DMS 273 (cell line): Measurements from ENCODE around the gene GRIN2D.
A peak's percentile ranks its signal among the peaks of the same experiment; 100 is the strongest.

Experiments
- DNase-seq: peaks from one replicate; lab custom pipeline; 2025; ENCODE audit not compliant: unreplicated experiment; lab: John Stamatoyannopoulos, UW

GRIN2D gene

DNA sequence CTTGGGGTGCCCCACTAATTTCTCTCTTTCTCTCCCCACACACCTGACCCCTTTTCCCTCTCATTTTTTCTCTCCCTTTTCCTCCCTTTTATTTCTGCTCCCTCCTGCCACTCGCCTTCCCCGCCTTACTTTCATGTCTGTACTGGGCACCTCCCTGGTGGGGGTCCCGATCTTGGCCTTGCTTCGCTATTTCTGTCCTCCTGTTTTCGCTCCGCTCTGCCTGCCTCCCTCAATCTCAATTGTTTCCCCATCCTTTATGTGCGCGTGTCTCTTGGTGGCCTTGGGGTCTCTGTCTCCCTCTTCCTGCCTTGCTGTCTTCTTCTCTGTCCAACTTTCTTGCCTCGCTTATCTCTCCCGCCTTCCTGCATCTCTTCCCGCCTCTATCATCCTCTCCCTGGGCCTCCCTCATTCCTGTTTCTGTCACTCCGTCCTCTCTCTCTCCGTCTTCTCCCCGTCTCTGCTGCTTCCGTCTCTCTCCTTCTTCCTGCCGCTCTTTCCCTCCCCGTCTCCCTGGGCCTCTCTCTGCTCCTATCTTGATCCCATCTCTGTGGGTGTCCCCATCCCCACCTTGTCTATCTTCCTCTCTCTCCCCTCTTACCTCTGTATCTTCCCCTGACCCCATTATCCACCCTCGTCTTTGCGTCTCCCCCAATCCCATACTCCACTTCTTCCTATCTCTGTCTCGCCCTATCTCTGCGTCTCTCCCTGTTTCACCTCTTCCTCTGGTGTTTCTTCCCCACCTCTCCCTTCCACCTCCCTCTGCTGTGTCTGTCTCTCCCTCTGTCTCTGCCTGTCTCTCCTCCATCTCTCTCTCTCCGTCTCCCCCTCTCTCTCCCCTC lies 4.0 kb downstream of the GRIN2D start:
- DNase-seq: no peak

DNA sequence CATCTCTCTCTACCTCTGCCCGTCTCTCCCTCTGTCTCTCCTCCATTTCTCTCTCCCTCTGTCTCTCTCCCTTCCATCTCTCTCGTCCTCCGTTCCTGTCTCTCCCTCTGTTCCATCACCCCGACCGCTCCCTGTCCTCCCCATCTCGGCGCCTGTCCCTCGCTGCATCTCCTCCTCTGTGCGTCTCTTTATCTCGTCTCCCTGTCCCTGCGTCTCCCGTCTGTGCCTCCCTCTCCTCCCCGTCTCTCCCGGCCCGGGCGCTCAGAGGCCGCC lies 4.6 kb downstream of the GRIN2D start:
- DNase-seq: no peak

DNA sequence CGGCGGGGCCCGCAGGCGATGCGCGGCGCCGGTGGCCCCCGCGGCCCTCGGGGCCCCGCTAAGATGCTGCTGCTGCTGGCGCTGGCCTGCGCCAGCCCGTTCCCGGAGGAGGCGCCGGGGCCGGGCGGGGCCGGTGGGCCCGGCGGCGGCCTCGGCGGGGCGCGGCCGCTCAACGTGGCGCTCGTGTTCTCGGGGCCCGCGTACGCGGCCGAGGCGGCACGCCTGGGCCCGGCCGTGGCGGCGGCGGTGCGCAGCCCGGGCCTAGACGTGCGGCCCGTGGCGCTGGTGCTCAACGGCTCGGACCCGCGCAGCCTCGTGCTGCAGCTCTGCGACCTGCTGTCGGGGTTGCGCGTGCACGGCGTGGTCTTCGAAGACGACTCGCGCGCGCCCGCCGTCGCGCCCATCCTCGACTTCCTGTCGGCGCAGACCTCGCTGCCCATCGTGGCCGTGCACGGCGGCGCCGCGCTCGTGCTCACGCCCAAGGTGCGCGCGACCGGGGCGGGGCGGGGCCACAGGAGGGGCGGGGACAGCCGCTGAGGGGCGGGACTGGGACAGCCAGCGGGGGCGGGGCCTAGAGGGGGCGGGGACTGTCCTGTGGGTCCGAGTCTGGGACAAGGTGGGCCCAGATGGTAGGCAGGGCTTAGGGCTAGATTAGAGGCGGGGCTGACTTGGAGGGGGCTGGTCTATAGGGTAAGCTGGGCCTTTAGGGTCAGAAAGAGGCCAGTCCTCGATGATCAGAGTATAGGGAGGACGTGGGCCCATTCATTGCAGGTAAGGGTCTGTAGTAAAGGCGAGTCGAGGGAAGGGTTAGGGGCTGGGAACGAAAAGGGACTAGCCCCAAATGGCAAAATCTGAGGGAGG lies 5.1 kb downstream of the GRIN2D start:
- DNase-seq: peak; percentile 90

DNA sequence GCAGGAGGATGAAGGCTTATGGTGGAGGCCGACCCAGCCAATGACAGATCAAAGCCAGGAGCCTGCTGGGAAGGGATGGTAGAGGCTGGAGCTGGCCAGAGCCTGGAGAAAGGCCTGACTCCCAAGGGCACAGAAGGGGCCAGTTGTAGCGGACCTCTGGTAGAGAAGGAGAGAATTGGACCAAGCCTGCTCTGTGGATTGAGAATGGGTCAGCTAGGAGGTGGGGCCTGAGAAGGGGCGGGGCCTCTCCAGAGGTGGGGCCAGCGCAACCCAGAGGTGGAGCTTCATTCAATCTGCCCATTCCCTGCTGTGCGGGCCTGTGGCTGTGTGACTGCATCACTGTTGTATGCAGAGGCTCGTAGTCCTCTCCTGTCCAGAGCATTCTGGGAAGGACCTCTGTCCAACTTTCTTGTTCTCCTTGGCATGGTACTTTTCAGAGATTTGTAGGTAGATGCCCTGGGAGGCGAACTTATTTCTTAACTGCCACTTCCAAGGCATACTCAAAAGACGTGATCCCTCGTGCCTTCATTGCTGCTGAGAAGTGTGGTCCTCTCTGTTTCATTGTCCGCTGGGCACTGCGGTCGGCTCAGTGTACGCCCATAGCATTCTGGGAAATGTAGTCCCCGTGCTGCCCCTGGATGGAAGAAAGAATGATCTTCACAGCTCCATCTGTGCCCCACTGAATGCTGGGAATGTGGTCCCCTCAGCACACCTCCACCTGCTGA lies 6.7 kb downstream of the GRIN2D start:
- DNase-seq: no peak

DNA sequence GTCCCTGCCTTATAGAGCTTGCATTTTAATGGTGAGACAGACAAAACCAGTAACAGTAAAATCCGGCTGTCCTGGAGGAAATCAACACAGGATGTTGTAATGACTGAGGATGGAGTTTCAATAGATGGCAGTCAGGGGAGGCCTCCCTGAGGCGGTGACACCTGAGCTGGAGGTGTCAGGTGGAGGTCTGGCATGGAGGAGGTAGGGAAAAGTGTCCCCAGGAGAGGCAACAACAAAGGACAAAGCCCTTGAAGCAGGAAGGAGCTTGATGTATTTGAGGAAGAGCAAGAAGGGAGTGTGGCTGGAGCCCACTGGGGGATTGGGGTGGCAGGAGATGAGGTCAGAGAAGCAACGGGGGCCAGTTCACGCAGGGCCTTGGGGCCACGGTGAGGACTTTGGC lies 7.8 kb downstream of the GRIN2D start:
- DNase-seq: no peak

DNA sequence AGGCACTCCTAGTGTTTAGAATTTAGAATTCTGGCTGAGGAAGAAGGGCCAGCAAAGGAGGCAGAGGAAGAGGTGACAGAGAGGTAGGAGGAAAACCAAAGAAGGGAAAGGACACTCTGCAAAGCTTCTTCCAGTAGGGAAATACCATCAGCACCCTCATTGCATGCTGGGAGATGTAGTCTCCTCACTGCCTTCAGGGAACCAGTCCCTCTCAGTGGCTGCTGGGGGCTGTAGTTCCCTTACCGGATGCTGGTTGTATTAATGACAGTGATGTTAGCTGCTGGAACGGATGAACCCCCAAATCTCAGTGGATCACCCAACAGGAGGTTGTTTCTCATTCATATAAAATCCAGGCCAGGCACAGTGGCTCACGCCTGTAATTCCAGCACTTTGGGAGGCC lies 10.1 kb downstream of the GRIN2D start:
- DNase-seq: peak; percentile 85

DNA sequence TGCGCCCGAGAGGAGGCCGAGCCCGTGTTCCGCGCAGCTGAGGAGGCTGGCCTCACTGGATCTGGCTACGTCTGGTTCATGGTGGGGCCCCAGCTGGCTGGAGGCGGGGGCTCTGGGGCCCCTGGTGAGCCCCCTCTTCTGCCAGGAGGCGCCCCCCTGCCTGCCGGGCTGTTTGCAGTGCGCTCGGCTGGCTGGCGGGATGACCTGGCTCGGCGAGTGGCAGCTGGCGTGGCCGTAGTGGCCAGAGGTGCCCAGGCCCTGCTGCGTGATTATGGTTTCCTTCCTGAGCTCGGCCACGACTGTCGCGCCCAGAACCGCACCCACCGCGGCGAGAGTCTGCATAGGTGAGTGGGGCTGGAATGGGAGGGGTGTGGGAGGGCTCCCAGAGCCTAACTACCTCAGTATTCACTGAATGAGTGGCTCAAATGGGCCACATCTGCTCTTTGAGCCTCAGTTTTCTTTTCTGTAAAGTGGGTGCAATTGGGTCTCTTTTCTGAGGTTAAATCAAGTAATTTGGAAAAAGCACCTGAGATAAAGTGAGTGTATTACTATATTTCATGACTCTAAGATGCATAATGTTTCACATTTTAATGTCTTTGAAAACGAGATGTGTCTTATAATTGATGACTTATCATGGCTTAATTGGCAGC lies 11.7 kb downstream of the GRIN2D start:
- no peak for DNase-seq

DNA sequence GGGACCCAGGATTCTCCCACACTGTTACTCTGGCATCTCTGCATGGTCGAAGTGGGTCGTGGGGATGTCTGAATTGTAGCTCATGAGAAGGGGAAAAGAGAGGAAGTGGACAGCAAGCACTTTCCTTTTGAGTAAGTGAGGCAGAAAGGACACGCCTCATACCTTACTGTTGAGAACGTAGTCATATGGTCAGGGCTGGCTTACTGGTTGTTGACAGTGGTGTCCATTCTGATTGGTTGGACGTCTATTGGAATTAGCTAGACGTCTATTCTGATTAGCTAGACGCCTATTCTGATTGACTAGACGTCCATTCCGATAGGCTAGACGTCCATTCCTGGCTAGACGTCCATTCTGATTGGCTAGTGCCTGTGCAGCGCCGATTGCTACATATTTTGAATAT lies 12.4 kb downstream of the GRIN2D start:
- no peak for DNase-seq

DNA sequence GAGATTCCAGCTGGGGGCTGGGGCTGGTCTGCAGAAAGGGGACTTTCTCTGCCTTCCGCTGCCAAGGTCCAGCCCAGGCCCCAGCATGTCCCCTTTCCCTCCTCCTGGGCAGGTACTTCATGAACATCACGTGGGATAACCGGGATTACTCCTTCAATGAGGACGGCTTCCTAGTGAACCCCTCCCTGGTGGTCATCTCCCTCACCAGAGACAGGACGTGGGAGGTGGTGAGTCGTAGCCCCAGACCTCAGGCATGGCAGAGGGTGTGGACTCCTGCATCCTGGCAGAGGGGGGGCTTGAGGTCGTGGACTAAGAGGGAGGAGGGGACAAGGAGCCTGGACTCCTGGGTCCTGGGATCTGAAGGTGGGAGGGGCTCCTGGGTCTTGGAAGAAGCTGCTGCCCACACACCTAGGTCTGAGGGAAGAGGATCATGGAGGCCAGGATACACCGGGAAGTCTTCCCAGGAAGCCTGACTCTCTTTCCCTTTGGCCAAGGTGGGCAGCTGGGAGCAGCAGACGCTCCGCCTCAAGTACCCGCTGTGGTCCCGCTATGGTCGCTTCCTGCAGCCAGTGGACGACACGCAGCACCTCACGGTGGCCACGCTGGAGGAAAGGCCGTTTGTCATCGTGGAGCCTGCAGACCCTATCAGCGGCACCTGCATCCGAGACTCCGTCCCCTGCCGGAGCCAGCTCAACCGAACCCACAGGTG lies 20.6 kb downstream of the GRIN2D start:
- DNase-seq: no peak

DNA sequence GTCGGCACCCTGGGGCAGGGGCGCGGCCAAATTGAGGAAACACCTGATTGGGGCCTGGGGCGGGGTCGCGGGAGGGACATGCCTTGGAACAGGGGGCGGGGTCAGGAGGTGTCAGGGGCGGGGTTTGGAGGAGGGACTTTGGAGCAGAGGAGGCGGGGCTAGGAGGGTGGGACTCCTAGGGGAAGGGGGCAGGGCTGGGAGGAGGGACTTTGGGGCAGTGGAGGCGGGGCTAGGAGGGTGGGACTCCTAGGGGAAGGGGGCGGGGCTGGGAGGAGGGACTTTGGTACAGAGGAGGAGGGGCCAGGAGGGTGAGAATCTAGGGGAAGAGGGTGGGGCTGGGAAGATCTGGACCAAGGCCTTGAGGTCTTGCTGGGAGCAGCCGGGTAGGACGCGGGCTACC lies 21.9 kb downstream of the GRIN2D start:
- DNase-seq: peak; percentile 80

DNA sequence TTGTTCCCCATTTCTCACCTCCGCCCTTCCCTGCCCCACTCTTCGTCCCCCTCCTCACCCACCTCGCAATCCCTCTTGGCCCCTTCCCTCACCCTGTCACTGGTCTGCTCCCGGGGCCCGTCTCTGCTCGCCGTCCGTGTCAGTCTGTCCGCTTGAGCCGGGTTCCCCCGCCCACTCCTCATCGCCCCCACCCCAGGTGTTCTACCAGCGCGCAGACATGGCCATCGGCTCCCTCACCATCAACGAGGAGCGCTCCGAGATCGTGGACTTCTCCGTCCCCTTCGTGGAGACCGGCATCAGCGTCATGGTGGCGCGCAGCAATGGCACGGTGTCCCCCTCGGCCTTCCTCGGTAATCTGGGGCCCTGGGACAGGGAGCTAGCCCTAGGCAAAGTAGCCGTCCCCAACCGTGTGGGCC lies 22.3 kb downstream of the GRIN2D start:
- no peak for DNase-seq

DNA sequence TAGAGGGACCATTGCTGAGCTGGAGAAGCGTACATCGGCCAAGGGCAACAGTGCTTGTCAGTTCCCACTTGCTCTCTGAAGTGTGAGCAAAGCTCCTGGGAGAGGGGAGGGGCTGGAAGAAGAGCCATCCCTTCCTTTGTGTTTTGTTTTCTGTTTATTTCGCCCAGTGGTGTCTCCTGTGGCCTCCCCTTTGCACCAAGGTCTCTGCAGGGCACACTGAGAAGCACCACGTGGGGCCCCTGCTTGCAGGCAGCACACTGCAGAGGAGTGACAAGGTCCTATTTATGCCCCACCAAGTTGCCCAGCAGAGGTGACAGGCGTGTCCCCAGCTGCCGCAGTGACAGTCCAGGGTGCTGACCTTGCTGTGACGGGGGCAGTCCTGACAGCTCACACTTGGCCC lies 24.0 kb downstream of the GRIN2D start:
- DNase-seq: no peak

DNA sequence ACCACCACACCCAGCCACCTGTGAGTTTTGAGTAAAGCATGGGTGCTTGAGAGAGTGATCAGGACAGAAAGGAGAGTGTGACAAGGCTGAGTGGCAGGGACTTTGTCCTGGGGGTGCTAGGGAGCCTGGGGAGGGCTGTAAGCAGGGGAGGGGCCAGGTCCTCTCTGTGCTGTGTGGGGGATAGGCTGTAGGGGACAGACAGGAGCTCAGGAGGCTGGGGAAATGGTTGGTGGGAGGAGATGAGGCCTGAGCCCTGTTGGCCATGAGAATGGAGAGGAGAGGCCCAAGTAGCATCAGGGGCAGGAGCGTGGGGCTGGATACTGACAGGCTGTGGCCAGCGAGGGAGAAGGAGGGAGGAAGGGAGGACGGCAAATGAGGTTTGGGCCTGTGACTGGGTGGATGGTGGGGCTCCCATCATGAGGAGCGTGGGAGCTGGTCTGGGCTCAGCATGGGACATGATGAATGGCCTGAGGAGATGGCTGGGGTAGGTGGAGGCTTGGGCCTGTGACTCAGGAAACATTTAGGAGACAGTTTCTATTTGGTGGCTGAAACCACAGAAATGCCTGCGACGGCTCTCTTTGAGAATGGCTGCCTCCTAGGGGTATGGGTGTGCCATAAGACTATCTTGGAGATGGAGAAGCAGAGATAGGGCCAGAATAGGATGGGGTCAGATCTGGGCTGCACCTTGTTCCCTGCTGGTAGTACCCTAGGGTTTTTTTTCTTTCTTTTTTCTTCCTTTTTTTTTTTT lies 25.0 kb downstream of the GRIN2D start:
- DNase-seq: peak; percentile 34

DNA sequence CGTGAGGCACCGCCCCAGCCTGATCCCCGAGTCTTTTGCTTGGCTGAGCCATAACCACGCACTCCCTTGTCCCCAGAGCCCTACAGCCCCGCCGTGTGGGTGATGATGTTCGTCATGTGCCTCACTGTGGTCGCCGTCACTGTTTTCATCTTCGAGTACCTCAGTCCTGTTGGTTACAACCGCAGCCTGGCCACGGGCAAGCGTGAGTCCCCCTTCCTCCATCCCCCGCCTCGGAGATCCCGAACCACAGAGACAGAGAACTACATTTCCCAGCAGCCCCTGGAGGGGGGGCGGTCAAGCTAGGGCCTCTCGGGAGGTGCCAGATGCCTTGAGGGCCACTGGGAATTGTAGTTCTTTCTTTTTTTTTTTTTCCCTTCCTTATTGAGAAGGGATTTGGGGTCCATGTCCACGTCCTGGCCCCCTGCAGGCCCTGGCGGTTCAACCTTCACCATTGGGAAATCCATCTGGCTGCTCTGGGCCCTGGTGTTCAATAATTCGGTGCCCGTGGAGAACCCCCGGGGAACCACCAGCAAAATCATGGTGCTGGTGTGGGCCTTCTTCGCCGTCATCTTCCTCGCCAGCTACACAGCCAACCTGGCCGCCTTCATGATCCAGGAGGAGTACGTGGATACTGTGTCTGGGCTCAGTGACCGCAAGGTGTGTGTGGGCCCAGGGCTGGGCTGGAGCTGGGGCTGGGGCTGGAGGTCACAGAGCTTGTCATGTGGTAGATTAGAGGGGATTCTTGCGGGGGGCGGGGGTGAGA lies 25.9 kb downstream of the GRIN2D start:
- DNase-seq: peak; percentile 72

DNA sequence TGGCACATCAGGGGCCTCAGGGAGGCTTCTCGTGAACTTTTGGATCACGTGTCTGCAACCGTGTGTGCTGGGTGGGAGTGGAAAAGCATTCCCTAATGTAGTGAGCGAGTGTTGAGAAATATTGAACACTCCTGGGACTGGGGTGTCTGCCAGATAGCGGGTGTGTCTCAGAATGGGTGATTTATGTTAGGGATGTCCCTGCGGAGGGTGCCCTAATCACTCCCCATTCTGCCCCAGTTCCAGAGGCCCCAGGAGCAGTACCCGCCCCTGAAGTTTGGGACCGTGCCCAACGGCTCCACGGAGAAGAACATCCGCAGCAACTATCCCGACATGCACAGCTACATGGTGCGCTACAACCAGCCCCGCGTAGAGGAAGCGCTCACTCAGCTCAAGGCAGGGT lies 28.1 kb downstream of the GRIN2D start:
- no peak for DNase-seq

DNA sequence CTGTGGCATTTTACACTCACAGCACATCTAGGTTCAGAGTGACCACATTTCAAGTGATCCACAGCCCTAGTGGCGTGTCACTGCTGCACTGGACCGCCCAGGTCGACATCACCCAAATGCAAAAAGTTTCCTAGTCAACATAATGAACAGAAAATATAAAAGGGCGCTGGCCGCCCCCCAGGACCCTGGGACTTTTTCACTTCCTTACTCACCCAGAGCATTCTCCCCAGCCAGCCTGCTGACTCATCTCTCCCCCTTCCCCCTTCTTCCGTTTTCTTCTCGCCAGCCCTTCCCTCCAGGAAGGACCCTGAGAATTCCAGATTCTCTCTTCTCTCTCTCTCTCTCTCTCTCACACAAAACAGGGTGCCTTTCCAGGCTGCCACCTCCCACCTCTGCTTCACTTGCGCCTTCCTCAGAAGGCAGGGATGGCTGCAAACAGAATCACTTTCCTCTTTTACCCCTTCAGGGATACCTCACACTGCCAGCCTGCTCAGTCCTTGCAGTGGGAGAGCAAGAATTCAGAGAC lies 31.3 kb downstream of the GRIN2D start:
- no peak for DNase-seq

DNA sequence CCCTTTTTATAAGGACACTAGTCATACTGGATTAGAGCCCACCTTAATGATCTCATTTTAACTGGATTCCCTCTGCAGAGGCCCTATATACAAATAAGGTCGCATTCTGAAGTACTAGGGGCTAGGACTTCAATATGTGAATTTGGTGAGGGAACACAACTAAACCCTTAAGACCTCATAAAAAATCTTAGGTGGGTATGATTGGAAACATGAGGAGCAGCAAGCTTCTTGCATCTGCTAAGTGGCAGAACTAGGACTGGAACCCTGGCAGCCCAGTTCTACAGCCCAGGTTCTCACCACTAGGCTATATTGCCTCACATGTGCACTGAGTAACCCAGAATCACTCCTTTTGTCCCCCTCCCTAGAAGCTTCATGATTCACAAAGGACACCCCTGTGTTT lies 35.2 kb downstream of the GRIN2D start:
- no peak for DNase-seq

DNA sequence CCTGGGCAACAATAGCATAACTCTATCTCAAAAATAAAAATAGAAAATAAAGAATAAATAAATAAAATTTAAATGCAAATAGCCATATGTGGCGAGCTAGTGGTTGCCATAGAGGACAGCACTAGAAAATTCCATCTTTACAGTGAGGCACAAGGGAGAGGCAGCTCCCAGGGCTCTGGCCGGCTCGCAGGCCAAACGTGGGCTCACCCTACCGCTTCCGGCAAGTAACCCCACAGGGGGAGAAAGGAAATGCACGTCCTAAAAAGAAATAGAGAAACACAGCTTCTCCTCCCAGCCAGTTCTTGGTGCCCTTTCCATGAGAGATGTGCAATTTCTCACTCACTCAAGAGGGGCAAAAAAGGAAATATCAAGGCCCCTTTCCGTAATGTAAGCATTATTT lies 39.9 kb downstream of the GRIN2D start:
- no peak for DNase-seq

DNA sequence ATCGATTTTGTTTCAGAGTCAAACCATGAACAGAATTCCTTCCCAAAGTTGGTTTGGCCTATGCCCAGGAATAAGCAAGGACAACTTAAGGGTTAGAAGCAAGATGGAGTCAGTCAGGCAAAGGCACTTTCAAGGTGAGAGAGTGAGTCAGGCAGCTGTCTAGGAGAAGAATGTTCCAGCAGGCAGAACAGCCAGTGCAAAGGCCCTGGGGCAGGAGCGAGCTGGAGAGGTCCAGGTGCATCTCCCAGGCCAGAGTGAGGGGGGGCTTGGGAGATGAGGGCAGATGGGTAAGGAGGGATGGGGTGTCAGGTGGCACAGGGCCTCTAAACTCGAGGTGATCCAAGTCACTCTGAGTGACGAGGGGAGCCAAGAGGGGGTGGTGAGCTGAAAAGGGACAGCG lies 43.1 kb downstream of the GRIN2D start:
- no peak for DNase-seq
